ENCODE measurements around the gene RFX8.

DNA sequence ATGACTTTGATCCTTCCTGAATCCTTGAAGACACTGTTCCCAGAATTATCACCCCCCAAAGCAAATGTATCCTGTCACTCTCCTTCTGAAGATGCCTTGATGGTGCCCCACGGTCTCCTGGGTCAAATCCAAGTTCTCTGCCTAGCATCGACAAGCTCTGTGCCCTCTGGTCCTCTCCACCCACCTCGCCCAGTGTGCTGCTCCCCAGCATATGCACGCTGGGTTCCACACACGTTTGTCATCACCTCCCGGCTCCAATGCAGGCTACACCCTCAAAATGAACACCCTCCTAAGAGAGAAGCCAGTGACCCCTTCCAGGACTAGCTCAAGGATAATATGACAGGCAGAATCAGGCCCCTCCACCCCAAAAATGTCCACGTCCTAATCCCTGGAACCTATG lies 48.1 kb downstream of the RFX8 start:
- TF ChIP-seq CTCF (IDR thresholded peaks at IDR 0.05 in 4 of 5, conservative IDR thresholded peaks at IDR 0.05 in 1 of 5) (no peak), POLR2A (IDR thresholded peaks at IDR 0.05) (no peak)

All from gastrocnemius medialis (tissue), 4 donors.